ENCODE results near the gene ENPP1.
A peak's percentile ranks its signal among the peaks of the same experiment; 100 is the strongest.
"Not testable (repeated sequence)": the region's sequence is repeated elsewhere in the genome, so short reads cannot be mapped to it uniquely, and the experiment has no call there.

Gene ENPP1

DNA sequence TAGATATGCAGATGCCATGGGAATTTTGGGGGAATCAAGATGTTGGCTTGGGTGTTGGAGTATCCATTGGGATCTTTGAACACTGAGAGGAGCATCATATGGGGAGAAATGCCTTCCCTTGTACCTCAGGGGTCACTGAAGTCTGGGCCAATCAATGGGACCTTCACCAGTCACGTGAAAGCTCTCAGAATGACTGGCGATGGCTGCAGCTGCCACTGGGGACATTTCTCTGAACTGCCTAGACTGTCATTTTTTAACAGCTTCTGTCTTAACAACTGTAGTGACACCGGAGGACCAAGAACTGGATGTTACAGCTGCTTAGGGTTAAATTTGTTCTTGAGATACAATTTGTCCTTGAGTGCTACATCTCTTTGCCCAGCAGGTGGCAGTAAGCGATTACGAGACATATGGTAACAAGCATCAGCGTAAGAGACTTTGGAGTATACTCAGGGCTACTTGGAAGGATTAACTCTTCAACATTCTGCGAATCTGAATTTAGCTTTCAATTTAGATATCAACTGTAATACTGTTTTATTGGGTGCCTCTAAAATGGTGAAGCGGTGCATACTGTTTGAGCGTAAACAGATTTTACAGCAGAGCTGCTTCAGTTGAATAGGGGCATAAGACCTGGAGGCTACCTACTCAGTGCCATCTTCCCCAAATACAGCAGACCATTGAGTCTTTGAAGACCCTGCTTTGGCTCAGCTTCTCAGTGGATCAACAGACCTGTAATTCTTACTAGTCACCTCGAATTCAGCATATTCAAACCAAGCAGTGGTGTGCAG lies 107.3 kb downstream of the ENPP1 start:
- TF ChIP-seq, protein P1, sequence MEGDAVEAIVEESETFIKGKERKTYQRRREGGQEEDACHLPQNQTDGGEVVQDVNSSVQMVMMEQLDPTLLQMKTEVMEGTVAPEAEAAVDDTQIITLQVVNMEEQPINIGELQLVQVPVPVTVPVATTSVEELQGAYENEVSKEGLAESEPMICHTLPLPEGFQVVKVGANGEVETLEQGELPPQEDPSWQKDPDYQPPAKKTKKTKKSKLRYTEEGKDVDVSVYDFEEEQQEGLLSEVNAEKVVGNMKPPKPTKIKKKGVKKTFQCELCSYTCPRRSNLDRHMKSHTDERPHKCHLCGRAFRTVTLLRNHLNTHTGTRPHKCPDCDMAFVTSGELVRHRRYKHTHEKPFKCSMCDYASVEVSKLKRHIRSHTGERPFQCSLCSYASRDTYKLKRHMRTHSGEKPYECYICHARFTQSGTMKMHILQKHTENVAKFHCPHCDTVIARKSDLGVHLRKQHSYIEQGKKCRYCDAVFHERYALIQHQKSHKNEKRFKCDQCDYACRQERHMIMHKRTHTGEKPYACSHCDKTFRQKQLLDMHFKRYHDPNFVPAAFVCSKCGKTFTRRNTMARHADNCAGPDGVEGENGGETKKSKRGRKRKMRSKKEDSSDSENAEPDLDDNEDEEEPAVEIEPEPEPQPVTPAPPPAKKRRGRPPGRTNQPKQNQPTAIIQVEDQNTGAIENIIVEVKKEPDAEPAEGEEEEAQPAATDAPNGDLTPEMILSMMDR (IDR thresholded peaks at IDR 0.05; ENCODE audit: borderline replicate concordance, insufficient read depth, low read depth, low read length) = peak; percentile 66; the same call in 1 of the 2 replicates
- H3K4me3 ChIP-seq (ENCODE audit: low read depth, low read length) = no peak overlapping the region

- not testable (repeated sequence) for H3K4me3 ChIP-seq (ENCODE audit: low read depth, low read length)
Measured at GRCh38 chr6:131916091-131916796, 108.4 kb downstream of the ENPP1 start.

DNA sequence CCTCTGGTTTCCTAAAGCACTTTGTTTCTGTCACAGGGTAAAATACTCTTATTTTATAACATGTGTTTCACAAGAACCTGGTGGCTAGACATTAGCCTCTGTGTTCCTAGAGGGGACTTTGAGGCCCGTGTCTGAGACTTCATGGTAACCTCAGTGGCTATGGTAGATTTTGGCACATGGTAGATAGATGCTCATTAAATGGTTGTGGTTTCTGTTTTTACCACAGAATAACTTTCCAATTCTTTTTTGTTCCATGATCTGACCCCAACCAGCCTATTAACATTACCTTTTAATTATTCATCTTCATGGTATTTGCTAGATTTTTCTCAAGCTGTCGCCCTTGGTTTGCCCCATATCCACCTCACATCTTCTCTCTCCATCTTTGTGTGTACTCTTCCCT lies 109.0 kb downstream of the ENPP1 start:
- H3K4me3 ChIP-seq (ENCODE audit: low read depth, low read length) = no peak overlapping the region
- TF ChIP-seq, protein P1 (IDR thresholded peaks at IDR 0.05; ENCODE audit: borderline replicate concordance, insufficient read depth, low read depth, low read length) = no peak

GRCh38 chr6:131917318-131917717 lies 109.5 kb downstream of the ENPP1 start:
- no peak overlapping the region for H3K4me3 ChIP-seq (ENCODE audit: low read depth, low read length)
- TF ChIP-seq, protein P1 (IDR thresholded peaks at IDR 0.05; ENCODE audit: borderline replicate concordance, insufficient read depth, low read depth, low read length) = no peak

DNA sequence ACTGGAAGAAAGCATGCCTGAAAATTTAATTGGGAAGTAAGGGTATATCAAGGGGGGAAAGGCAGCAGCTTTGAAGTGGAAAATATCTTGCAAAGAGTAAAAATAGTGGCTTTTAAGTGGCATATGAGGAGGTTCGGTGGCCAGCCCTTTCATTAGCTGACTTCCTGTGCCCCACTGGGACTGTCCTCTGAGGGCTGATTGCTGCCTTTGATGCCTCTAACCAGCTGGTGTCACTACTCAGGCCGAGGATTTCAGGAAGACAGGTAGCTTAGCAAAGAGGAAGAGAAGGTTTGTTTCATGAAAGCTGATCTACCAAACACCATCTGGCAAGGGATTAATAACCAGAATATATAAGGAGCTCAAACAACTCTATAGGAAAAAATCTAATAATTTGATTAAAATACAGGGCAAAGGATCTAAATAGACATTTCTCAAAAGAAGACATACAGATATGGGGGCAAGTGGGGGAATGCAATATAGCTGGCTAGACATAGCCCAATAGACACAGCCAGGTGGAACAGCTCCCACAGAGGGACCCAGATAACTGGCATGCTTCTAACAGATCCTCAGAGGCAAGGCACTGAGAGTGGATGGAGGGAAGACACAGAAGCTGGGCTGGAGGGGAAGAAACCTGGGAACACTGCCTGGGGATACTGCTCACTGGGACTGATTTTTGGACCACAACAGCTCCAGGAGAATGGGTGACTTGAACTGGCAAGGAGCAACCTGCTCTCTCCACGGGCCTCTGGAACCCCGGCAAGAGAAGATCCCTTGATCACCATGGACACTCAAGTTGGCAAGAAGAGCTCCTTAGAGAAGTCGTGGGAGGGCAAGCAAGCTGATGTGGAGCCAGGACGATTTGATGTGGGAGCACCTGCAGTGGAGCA lies 110.2 kb downstream of the ENPP1 start:
- TF ChIP-seq, protein P1 (IDR thresholded peaks at IDR 0.05; ENCODE audit: borderline replicate concordance, insufficient read depth, low read depth, low read length) = no peak

GRCh38 chr6:131918650-131919355 lies 111.0 kb downstream of the ENPP1 start:
- TF ChIP-seq, protein P1 (IDR thresholded peaks at IDR 0.05; ENCODE audit: borderline replicate concordance, insufficient read depth, low read depth, low read length) = no peak
- no peak overlapping the region for H3K4me3 ChIP-seq (ENCODE audit: low read depth, low read length)

More for the DNA sequence above, 110.2 kb downstream of the ENPP1 start:
- no peak overlapping the region for H3K4me3 ChIP-seq (ENCODE audit: low read depth, low read length)

- TF ChIP-seq, protein P1 (IDR thresholded peaks at IDR 0.05; ENCODE audit: borderline replicate concordance, insufficient read depth, low read depth, low read length) = no peak
- H3K4me3 ChIP-seq (ENCODE audit: low read depth, low read length) = no peak overlapping the region
Measured at GRCh38 chr6:131920656-131921055, 112.8 kb downstream of the ENPP1 start.
